Natural killer cell (primary cell): ENCODE results near the gene KRT23. TPM values are rescaled to one million over a fixed set of nuclear protein-coding genes. Genes with fewer than 3 reads are reported as not detected.

Experiments
- ATAC-seq, 3 donors: fragments of 150-1000 bp in 2 of 3; fragments of 200-7000 bp in 1 of 3; cut with Tn5 transposase; 1 replicate in 1 of 3; 2 replicates in 2 of 3; pipeline ENCODE4 v1.10.0; 2021; ENCODE audit warnings: mild to moderate bottlenecking in 2 of 3, moderate library complexity in 2 of 3
- DNase-seq, 2 donors: peaks; one replicate each; pipeline versions ENCODE4 v3.0.0 to v3.0.0-alpha.2; 2013 to 2021; ENCODE audit warnings: mixed read lengths in 1 of 2
- H3K27ac ChIP-seq: one replicate; pipeline ENCODE4 v1.5.1; 2013; ENCODE audit warnings: mild to moderate bottlenecking, low read length
- H3K27me3 ChIP-seq: one replicate; pipeline ENCODE4 v1.6.1; 2013; ENCODE audit warnings: low read length; ENCODE audit not compliant: control insufficient read depth, insufficient read depth
- H3K36me3 ChIP-seq: one replicate; pipeline ENCODE4 v1.6.1; 2013; ENCODE audit warnings: low read length; ENCODE audit not compliant: control insufficient read depth, insufficient read depth
- H3K4me1 ChIP-seq: one replicate; pipeline ENCODE4 v1.6.1; 2013; ENCODE audit warnings: low read length; ENCODE audit not compliant: control insufficient read depth, insufficient read depth
- H3K4me3 ChIP-seq: one replicate; pipeline ENCODE4 v1.5.1; 2013; ENCODE audit warnings: low read length
- H3K9me3 ChIP-seq: one replicate; pipeline ENCODE4 v1.6.1; 2013; ENCODE audit warnings: low read length; ENCODE audit not compliant: control insufficient read depth, insufficient read depth
- H3K27ac Mint-ChIP-seq, 2 donors: one replicate each; pipeline ENCODE4 v1.8.0; 2022; ENCODE audit warnings: mild to moderate bottlenecking in 2 of 2, mixed read lengths in 2 of 2, moderate library complexity in 1 of 2
- H3K27me3 Mint-ChIP-seq, 2 donors: one replicate each; pipeline ENCODE4 v1.8.0; 2022; ENCODE audit warnings: low read depth in 2 of 2, mixed read lengths in 2 of 2
- H3K36me3 Mint-ChIP-seq: one replicate; pipeline ENCODE4 v1.8.0; 2022; ENCODE audit warnings: mixed read lengths
- H3K4me1 Mint-ChIP-seq, 2 donors: one replicate each; pipeline ENCODE4 v1.8.0; 2022; ENCODE audit warnings: mixed read lengths in 2 of 2
- H3K4me3 Mint-ChIP-seq: one replicate; pipeline ENCODE4 v1.8.0; 2022; ENCODE audit warnings: mild to moderate bottlenecking, moderate library complexity, mixed read lengths
- H3K9me3 Mint-ChIP-seq, 2 donors: one replicate each; pipeline ENCODE4 v1.8.0; 2022; ENCODE audit warnings: mixed read lengths in 2 of 2
- CTCF ChIP-seq: fragments of 200-600 bp; IDR thresholded peaks from one replicate; pipeline ENCODE4 v1.8.0; 2022; ENCODE audit warnings: antibody characterized with exemption
- WGBS: methylation state at CpG from one replicate; pipeline ENCODE4 v1.1.7; 2013; ENCODE audit warnings: missing lambda C conversion rate; ENCODE audit not compliant: insufficient coverage; 5-methylcytosine and 5-hydroxymethylcytosine counted together
- intact Hi-C: fragments of 100-400 bp; cut with micrococcal nuclease; formaldehyde crosslinking; loops from one replicate; pipeline ENCODE4 v1.14.2; 2022
- total RNA-seq, 4 donors: library from RNA; stranded (reverse); fragments of 120-200 nt in 1 of 4; gene quantifications; one replicate each; pipeline versions ENCODE4 v1.2.3 to v1.2.4, GENCODE V29; 2013 to 2022

The KRT23 gene
- under 1 TPM in 1 of 3 donors, not detected in 2; 0.83 TPM for total RNA-seq
- total RNA-seq (2013) = 0.23 TPM

- intact Hi-C loops = no loop called here
- Mint-ChIP-seq H3K36me3 (no peaks in the 10 kb centered on the region), H3K27ac (no peak within 1 kb of the TSS), H3K4me1 (no peaks in the 10 kb centered on the region), H3K27me3 (peaks cover 6 to 32% of the 10 kb centered on the region in 2 donors), H3K4me3 (no peak within 1 kb of the TSS), H3K9me3 (no peaks in the 10 kb centered on the region)
- no peak for TF ChIP-seq CTCF
- no peaks in the 10 kb centered on the region for H3K27me3 ChIP-seq
- H3K9me3 ChIP-seq = no peaks in the 10 kb centered on the region
- no peaks in the 10 kb centered on the region for H3K4me1 ChIP-seq
- no peak within 1 kb of the TSS for H3K4me3 ChIP-seq
- H3K27ac ChIP-seq = no peak within 1 kb of the TSS
- no peak for ATAC-seq
- no peak for DNase-seq
- H3K36me3 ChIP-seq = no peaks in the 10 kb centered on the region
- WGBS = 71% methylated on average over 9 of the region's 9 CpGs
Measured at GRCh38 chr17:40937384-40937819, at the start of gene KRT23. KRT23 (minus strand) TSS chr17:40937646; CDS start chr17:40936603, 1,043 bp downstream.

GRCh38 chr17:40986920-40987319, 49.5 kb upstream of the KRT23 start:
- WGBS = 76% methylated on average over 8 of the region's 8 CpGs
- intact Hi-C loops = no loop called here
- Histone ChIP-seq H3K36me3 (no peaks in the 10 kb centered on the region), H3K9me3 (no peaks in the 10 kb centered on the region), H3K4me1 (no peaks in the 10 kb centered on the region), H3K27me3 (no peaks in the 10 kb centered on the region), H3K4me3 (no peak overlapping the region), H3K27ac (no peak overlapping the region)
- TF ChIP-seq CTCF = no peak
- no peaks in the 10 kb centered on the region for H3K9me3 Mint-ChIP-seq
- H3K4me3 Mint-ChIP-seq = no peak overlapping the region
- H3K36me3 Mint-ChIP-seq = no peaks in the 10 kb centered on the region
- no peak overlapping the region for H3K27ac Mint-ChIP-seq
- no peak for ATAC-seq
- no peaks in the 10 kb centered on the region for H3K4me1 Mint-ChIP-seq
- peaks cover 10 to 51% of the 10 kb centered on the region in 2 donors for H3K27me3 Mint-ChIP-seq
- DNase-seq = no peak

GRCh38 chr17:40984226-40984625, 46.8 kb upstream of the KRT23 start, which contains the start of gene KRT40:
KRT40 (minus strand) TSS chr17:40984326; CDS start chr17:40984273, 53 bp downstream.
- no peaks in the 10 kb centered on the region for H3K9me3 Mint-ChIP-seq
- peaks cover 12 to 35% of the 10 kb centered on the region in 2 donors for H3K27me3 Mint-ChIP-seq
- no peaks in the 10 kb centered on the region for H3K36me3 ChIP-seq
- TF ChIP-seq CTCF = no peak
- no peaks in the 10 kb centered on the region for H3K27me3 ChIP-seq
- no peaks in the 10 kb centered on the region for H3K4me1 ChIP-seq
- DNase-seq (no peak), ATAC-seq (no peak)
- WGBS = 33% methylated on average over 1 of the region's 3 CpGs
- no peak within 1 kb of the TSS for H3K27ac ChIP-seq
- intact Hi-C loops = no loop called here
- no peaks in the 10 kb centered on the region for H3K4me1 Mint-ChIP-seq
- no peak within 1 kb of the TSS for H3K27ac Mint-ChIP-seq
- H3K4me3 ChIP-seq = no peak within 1 kb of the TSS
- no peaks in the 10 kb centered on the region for H3K9me3 ChIP-seq
- no peak within 1 kb of the TSS for H3K4me3 Mint-ChIP-seq
- H3K36me3 Mint-ChIP-seq = no peaks in the 10 kb centered on the region

- H3K9me3 Mint-ChIP-seq = no peaks in the 10 kb centered on the region
- H3K4me3 Mint-ChIP-seq = no peak overlapping the region
- Histone ChIP-seq H3K27ac (no peak overlapping the region), H3K9me3 (no peaks in the 10 kb centered on the region), H3K27me3 (no peaks in the 10 kb centered on the region), H3K4me3 (no peak overlapping the region), H3K4me1 (no peaks in the 10 kb centered on the region), H3K36me3 (no peaks in the 10 kb centered on the region)
- TF ChIP-seq CTCF = no peak
- H3K36me3 Mint-ChIP-seq = no peaks in the 10 kb centered on the region
- no peaks in the 10 kb centered on the region for H3K4me1 Mint-ChIP-seq
- ATAC-seq (no peak), DNase-seq (no peak)
- intact Hi-C loops = no loop called here
- no peak overlapping the region for H3K27ac Mint-ChIP-seq
- 72% methylated on average over 3 of the region's 5 CpGs for WGBS
- H3K27me3 Mint-ChIP-seq = peaks cover 4 to 22% of the 10 kb centered on the region in 2 donors
Measured at GRCh38 chr17:40981115-40981514, 43.7 kb upstream of the KRT23 start.
